AG09319 (cell line): Measurements from ENCODE around the gene C16orf86.

Experiments
- DNase-seq: peaks from one replicate; pipeline ENCODE4 v3.0.0-alpha.2; 2010; ENCODE audit warnings: low read depth; ENCODE audit errors: extremely low read depth
- CTCF ChIP-seq: IDR thresholded peaks from 2 replicates; pipeline ENCODE4 v1.5.1; 2011; ENCODE audit warnings: low read depth, mild to moderate bottlenecking, inconsistent platforms, low read length, moderate library complexity

C16orf86 gene

GRCh38 chr16:67716097-67716496, 49.5 kb downstream of the C16orf86 start:
- TF ChIP-seq CTCF, result no peak
- DNase-seq, result no peak
